Fibroblast of lung (primary cell): ENCODE data around the gene PMFBP1.

Source experiments
- CTCF ChIP-seq, 2 donors: IDR thresholded peaks in 1 of 2; conservative IDR thresholded peaks in 1 of 2; 1 replicate in 1 of 2; 2 replicates in 1 of 2; pipeline ENCODE4 v1.5.1; 2011 to 2012; ENCODE audit warnings: low read length in 2 of 2, control low read depth in 1 of 2, inconsistent platforms in 1 of 2, low read depth in 1 of 2, mild to moderate bottlenecking in 1 of 2
- EZH2 ChIP-seq: IDR thresholded peaks from 2 replicates; pipeline ENCODE4 v1.5.1; 2012; ENCODE audit warnings: low read length, control low read depth, mild to moderate bottlenecking; ENCODE audit errors: missing control alignments

DNA sequence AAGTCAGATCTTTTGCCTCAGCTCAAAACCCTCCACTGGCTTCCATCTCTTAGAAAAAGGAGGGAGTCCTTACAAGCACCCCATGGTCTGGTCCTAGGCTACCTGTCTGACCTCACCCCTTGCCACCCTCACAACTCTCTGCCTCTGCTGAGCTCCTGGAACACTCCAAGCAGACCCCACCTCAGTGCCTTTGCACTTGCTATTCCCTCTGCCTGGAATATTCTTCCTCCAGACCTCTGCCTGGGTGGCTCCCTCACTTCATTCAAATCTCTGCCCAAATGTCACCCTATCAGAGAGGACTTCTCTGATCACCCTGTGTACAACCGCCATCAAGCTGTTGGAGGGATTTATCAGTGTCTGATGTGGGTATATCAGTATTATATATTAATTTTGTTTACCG lies 37.4 kb downstream of the PMFBP1 start:
- TF ChIP-seq CTCF (conservative IDR thresholded peaks at IDR 0.05 in 1 of 2, IDR thresholded peaks at IDR 0.05 in 1 of 2; ENCODE audit: low read depth in 1 of 2, low read length in 2 of 2) (no peak), EZH2 (no peak)
